K562 (cell line): Measurements from ENCODE around the gene CMTR2. TPM values are rescaled to one million over a fixed set of nuclear protein-coding genes. Genes with fewer than 3 reads are reported as not detected.
A peak's percentile ranks its signal among the peaks of the same experiment; 100 is the strongest.

Experiments used
- ATF3 ChIP-seq, 2 experiments: fragments of 450-650 bp in 1 of 2; sonication (generic) in 1 of 2; formaldehyde crosslinking in 1 of 2; IDR thresholded peaks in 1 of 2; conservative IDR thresholded peaks in 1 of 2; 2 replicates each; pipeline versions ENCODE4 v1.6.1 to v1.8.1; 2016 to 2023; ENCODE audit warnings: mild to moderate bottlenecking in 2 of 2, moderate library complexity in 2 of 2, inconsistent platforms in 1 of 2, missing genetic modification reagents in 1 of 2
- E2F1 ChIP-seq: sonication (generic); formaldehyde crosslinking; IDR thresholded peaks from 2 replicates; pipeline ENCODE4 v1.8.1; 2023; ENCODE audit warnings: mild to moderate bottlenecking, missing genetic modification reagents, moderate library complexity
- ESRRA ChIP-seq: fragments of 450-650 bp; IDR thresholded peaks from 2 replicates; pipeline ENCODE4 v1.6.1; 2014; ENCODE audit warnings: low read depth, mild to moderate bottlenecking, moderate library complexity, borderline replicate concordance
- GTF2F1 ChIP-seq: IDR thresholded peaks from 2 replicates; pipeline ENCODE4 v1.6.1; 2011; ENCODE audit warnings: low read depth, low read length, improper control_type of control experiment
- MBD2 ChIP-seq: sonication (generic); IDR thresholded peaks from 2 replicates; pipeline ENCODE4 v1.6.1; 2016; ENCODE audit warnings: low read depth, borderline replicate concordance
- MCM3 ChIP-seq: fragments of 450-650 bp; IDR thresholded peaks from 2 replicates; pipeline ENCODE4 v1.6.1; 2016
- NELFE ChIP-seq: IDR thresholded peaks from 2 replicates; pipeline ENCODE4 v1.6.1; 2011; ENCODE audit warnings: mild to moderate bottlenecking; ENCODE audit not compliant: insufficient read depth, insufficient read length
- NFE2 ChIP-seq: IDR thresholded peaks from 2 replicates; pipeline ENCODE4 v1.6.1; 2014; ENCODE audit warnings: antibody characterized with exemption, low read depth
- PYGO2 ChIP-seq: fragments of 450-650 bp; IDR thresholded peaks from 2 replicates; pipeline ENCODE4 v1.6.1; 2016; ENCODE audit warnings: mild to moderate bottlenecking, missing genetic modification characterization, moderate library complexity, missing compliant biosample characterization
- TBL1XR1 ChIP-seq, 2 experiments: IDR thresholded peaks; 2 replicates each; pipeline ENCODE4 v1.6.1; 2012; ENCODE audit warnings: improper control_type of control experiment in 2 of 2, low read length in 2 of 2, mild to moderate bottlenecking in 1 of 2
- TSHZ1 ChIP-seq: fragments of 250-450 bp; sonication (Bioruptor Pico); IDR thresholded peaks from 2 replicates; pipeline ENCODE4 v1.4.0; 2020; ENCODE audit warnings: mild to moderate bottlenecking, moderate library complexity
- U2AF2 ChIP-seq: fragments of 200-400 bp; formaldehyde crosslinking; optimal IDR thresholded peaks from 2 replicates; pipeline ENCODE3; 2017; ENCODE audit warnings: low read depth, mild to moderate bottlenecking, low read length
- WHSC1 ChIP-seq: IDR thresholded peaks from one replicate; pipeline ENCODE4 v1.6.1; 2012; ENCODE audit warnings: low read length, control low read depth, inconsistent platforms
- XRCC5 ChIP-seq: fragments of 200-400 bp; formaldehyde crosslinking; IDR thresholded peaks from 2 replicates; pipeline ENCODE4 v1.6.1; 2017; ENCODE audit warnings: low read depth, mild to moderate bottlenecking, low read length
- ZNF174 ChIP-seq: fragments of 250-450 bp; sonication (Bioruptor Pico); IDR thresholded peaks from 2 replicates; pipeline ENCODE4 v1.4.0; 2020; ENCODE audit warnings: mild to moderate bottlenecking
- ZNF444 ChIP-seq: fragments of 250-450 bp; sonication (Bioruptor Pico); IDR thresholded peaks from 2 replicates; pipeline ENCODE4 v1.4.0; 2020; ENCODE audit warnings: mild to moderate bottlenecking, moderate library complexity
- ZNF512 ChIP-seq: IDR thresholded peaks from 2 replicates; pipeline ENCODE4 v1.6.1; 2016; ENCODE audit warnings: missing genetic modification characterization, missing compliant biosample characterization
- ZNF57 ChIP-seq: fragments of 450-650 bp; formaldehyde crosslinking; IDR thresholded peaks from 2 replicates; pipeline ENCODE4 v1.4.0; 2020; ENCODE audit warnings: mild to moderate bottlenecking, moderate library complexity
- ZNF589 ChIP-seq: fragments of 200-800 bp; sonication (Bioruptor generic); IDR thresholded peaks from 2 replicates; pipeline ENCODE4 v1.6.1; 2016; ENCODE audit warnings: low read depth, missing genetic modification characterization, missing compliant biosample characterization
- polyA plus RNA-seq, 8 experiments: library from polyadenylated mRNA; depleted of rRNA in 4 of 8; stranded (reverse) in 5 of 8; unstranded in 3 of 8; fragments of >200 nt; fragmentation: Nextera tagmentation in 2 of 8; fragmentation: Illumina TruSeq in 1 of 8; extraction: Ambion mirVana in 2 of 8; extraction: Trizol in 1 of 8; gene quantifications; 2 replicates each; pipeline versions ENCODE4 v1.2.1 to v1.2.3, GENCODE V29; 2011 to 2014; ENCODE audit warnings: inconsistent platforms in 1 of 8, missing spikeins in 1 of 8
- total RNA-seq, 7 experiments: library from RNA; depleted of rRNA in 6 of 7; stranded (reverse); fragments of >200 nt in 6 of 7; fragmentation: Illumina TruSeq in 2 of 7; extraction: Trizol in 2 of 7; gene quantifications; 2 replicates each; pipeline versions ENCODE4 v1.2.1 to v1.2.3, GENCODE V29; 2011 to 2021; ENCODE audit warnings: low replicate concordance in 1 of 7

Gene CMTR2
- total and polyA plus RNA-seq, 9 of the 15 experiments (the other 6 are each of a cell fraction or from before 2014, with no cell fraction given): 4.6 to 24.8 (median 12.7) TPM

- no peak for TF ChIP-seq U2AF2
- TF ChIP-seq TBL1XR1 (IDR thresholded peaks at IDR 0.05; ENCODE audit: low read length in 2 of 2): no peak
- no peak for TF ChIP-seq XRCC5
- peak; percentile 35; the same call in 1 of the 2 replicates for TF ChIP-seq ATF3 (IDR thresholded peaks at IDR 0.05)
- no peak for TF ChIP-seq ATF3 (CRISPR knock-in tag; conservative IDR thresholded peaks at IDR 0.05)
- no peak for TF ChIP-seq ZNF512 (tag)
- TF ChIP-seq E2F1 (CRISPR knock-in tag): no peak
- TF ChIP-seq MBD2: no peak
- no peak for TF ChIP-seq ZNF174 (CRISPR knock-in tag)
- TF ChIP-seq WHSC1: no peak
- no peak for TF ChIP-seq GTF2F1
- TF ChIP-seq NFE2: peak; percentile 1; the same call in 1 of the 2 replicates
- TF ChIP-seq NELFE: no peak
- TF ChIP-seq TSHZ1 (CRISPR knock-in tag): no peak
- no peak for TF ChIP-seq ESRRA
- TF ChIP-seq ZNF589 (CRISPR knock-in tag): no peak
- no peak for TF ChIP-seq MCM3
- TF ChIP-seq ZNF57 (CRISPR knock-in tag): no peak
- no peak for TF ChIP-seq ZNF444
- no peak for TF ChIP-seq PYGO2 (tag)
Observed at GRCh38 chr16:71338193-71338592, 49.0 kb upstream of the CMTR2 start (continued).
